HepG2 (cell line): ENCODE results near the gene SH3PXD2A. TPM values are rescaled to one million over a fixed set of nuclear protein-coding genes. Genes with fewer than 3 reads are reported as not detected.

Experiments used
- HOXA5 ChIP-seq: sonication (generic); formaldehyde crosslinking; IDR thresholded peaks from 2 replicates; pipeline ENCODE4 v1.4.0; 2020; ENCODE audit warnings: missing genetic modification reagents
- IRF2 ChIP-seq: IDR thresholded peaks from 2 replicates; pipeline ENCODE4 v1.6.1; 2018; ENCODE audit warnings: missing genetic modification reagents, missing compliant biosample characterization
- ISL2 ChIP-seq: sonication (generic); formaldehyde crosslinking; IDR thresholded peaks from 2 replicates; pipeline ENCODE4 v1.5.0; 2020; ENCODE audit warnings: missing genetic modification reagents
- MTF2 ChIP-seq: sonication (generic); formaldehyde crosslinking; IDR thresholded peaks from 2 replicates; pipeline ENCODE4 v1.5.0; 2020; ENCODE audit warnings: missing genetic modification reagents, borderline replicate concordance
- NONO ChIP-seq, 2 experiments: fragments of 450-650 bp in 1 of 2; sonication (generic) in 1 of 2; formaldehyde crosslinking in 1 of 2; IDR thresholded peaks in 1 of 2; conservative IDR thresholded peaks in 1 of 2; 2 replicates each; pipeline versions ENCODE4 v1.6.1 to v1.8.0; 2017 to 2022; ENCODE audit warnings: mild to moderate bottlenecking in 1 of 2, missing genetic modification reagents in 1 of 2, moderate library complexity in 1 of 2
- NRL ChIP-seq: sonication (generic); formaldehyde crosslinking; IDR thresholded peaks from 2 replicates; pipeline ENCODE4 v1.5.0; 2020; ENCODE audit warnings: missing genetic modification reagents, mild to moderate bottlenecking, moderate library complexity, borderline replicate concordance
- PLRG1 ChIP-seq: fragments of 450-650 bp; conservative IDR thresholded peaks from 2 replicates; pipeline ENCODE4 v1.6.1; 2016
- POGZ ChIP-seq: sonication (generic); formaldehyde crosslinking; IDR thresholded peaks from 2 replicates; pipeline ENCODE4 v1.4.0; 2020; ENCODE audit warnings: mild to moderate bottlenecking, missing genetic modification reagents
- RCOR2 ChIP-seq: IDR thresholded peaks from 2 replicates; pipeline ENCODE4 v1.6.1; 2016; ENCODE audit warnings: missing biosample characterization, missing genetic modification reagents
- SMARCC2 ChIP-seq: fragments of 450-650 bp; IDR thresholded peaks from 2 replicates; pipeline ENCODE4 v1.6.1; 2017; ENCODE audit warnings: antibody characterized with exemption, mild to moderate bottlenecking
- SRSF4 ChIP-seq: fragments of 200-400 bp; formaldehyde crosslinking; IDR thresholded peaks from one replicate; pipeline ENCODE4 v1.6.1; 2018; ENCODE audit warnings: mild to moderate bottlenecking, low read depth, low read length, moderate library complexity; ENCODE audit not compliant: poor library complexity, severe bottlenecking
- ZFP36 ChIP-seq: fragments of 150-350 bp; IDR thresholded peaks from 2 replicates; pipeline ENCODE4 v1.6.1; 2018; ENCODE audit warnings: borderline replicate concordance, low read length, low read depth; ENCODE audit not compliant: partially characterized antibody
- ZNF256 ChIP-seq: sonication (generic); formaldehyde crosslinking; conservative IDR thresholded peaks from 2 replicates; pipeline ENCODE4 v1.4.0; 2020; ENCODE audit warnings: missing genetic modification reagents
- ZNF556 ChIP-seq: sonication (generic); formaldehyde crosslinking; IDR thresholded peaks from 2 replicates; pipeline ENCODE4 v1.4.0; 2020; ENCODE audit warnings: mild to moderate bottlenecking, missing genetic modification reagents, borderline replicate concordance
- ZNF607 ChIP-seq: sonication (generic); formaldehyde crosslinking; IDR thresholded peaks from 2 replicates; pipeline ENCODE4 v1.5.1; 2020; ENCODE audit warnings: missing genetic modification reagents, mild to moderate bottlenecking, borderline replicate concordance
- ZNF747 ChIP-seq: sonication (generic); formaldehyde crosslinking; IDR thresholded peaks from 2 replicates; pipeline ENCODE4 v1.8.1; 2023; ENCODE audit warnings: missing genetic modification reagents, mild to moderate bottlenecking, borderline replicate concordance
- polyA plus RNA-seq, 8 experiments: library from polyadenylated mRNA; depleted of rRNA in 3 of 8; stranded (reverse) in 7 of 8; unstranded in 1 of 8; fragments of >200 nt; fragmentation: Illumina TruSeq in 4 of 8; extraction: Trizol in 4 of 8; gene quantifications; 2 replicates each; pipeline versions ENCODE4 v1.2.1 to v1.2.3, GENCODE V29; 2011 to 2016; ENCODE audit warnings: low read depth in 4 of 8, missing spikeins in 1 of 8, mixed read lengths in 1 of 8; ENCODE audit not compliant: insufficient read depth in 1 of 8
- total RNA-seq, 5 experiments: library from RNA; depleted of rRNA; stranded (reverse); fragments of >200 nt; fragmentation: Illumina TruSeq; extraction: Trizol; gene quantifications; 2 replicates each; pipeline ENCODE4 v1.2.3, GENCODE V29; 2016; ENCODE audit warnings: low read depth in 1 of 5
- TF ChIP-seq, protein P1 (sequence below): sonication (generic); formaldehyde crosslinking; IDR thresholded peaks from 2 replicates; pipeline ENCODE4 v1.5.0; 2020; ENCODE audit warnings: mild to moderate bottlenecking, missing genetic modification reagents
- TF ChIP-seq, protein P2 (sequence below): sonication (generic); formaldehyde crosslinking; IDR thresholded peaks from 2 replicates; pipeline ENCODE4 v1.5.0; 2020; ENCODE audit warnings: mild to moderate bottlenecking, missing genetic modification reagents

Gene SH3PXD2A
- total and polyA plus RNA-seq, 2 of the 13 experiments (the other 11 are each of a cell fraction or from before 2014, with no cell fraction given): 11.1 to 11.3 TPM

DNA sequence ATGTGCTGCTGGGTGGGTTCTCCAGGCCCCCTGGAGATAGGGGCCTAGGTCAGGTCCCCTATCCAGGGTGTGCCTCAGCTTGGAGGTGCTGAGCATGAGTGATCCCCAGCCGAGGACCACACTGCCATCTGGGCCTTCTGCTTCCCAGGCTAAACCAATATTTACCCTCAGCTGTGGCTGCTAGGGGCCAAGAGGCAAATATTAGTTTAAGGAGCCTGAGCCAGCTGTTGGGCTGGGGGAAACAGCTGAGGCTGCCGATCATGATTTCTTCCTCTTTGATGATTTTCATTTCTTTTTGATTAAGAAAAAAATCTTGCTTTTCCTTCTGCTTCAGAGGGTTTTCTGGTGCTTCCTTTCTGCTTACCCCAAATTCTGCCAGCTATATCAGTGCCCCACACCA, 278.5 kb downstream of the SH3PXD2A start (continued):
- TF ChIP-seq ZNF556 (CRISPR knock-in tag) (no peak), ZNF607 (CRISPR knock-in tag) (no peak), ISL2 (peak; percentile 57; the same call in 1 of the 2 replicates), ZNF256 (CRISPR knock-in tag) (no peak), SMARCC2 (no peak), PLRG1 (no peak), SRSF4 (no peak), NRL (CRISPR knock-in tag) (no peak), ZNF747 (CRISPR knock-in tag) (no peak), MTF2 (no peak), RCOR2 (CRISPR knock-in tag) (0 out of 2 replicates have a peak, but pooled peaks have one; percentile 64), ZFP36 (no peak), NONO (IDR thresholded peaks at IDR 0.05) (no peak), NONO (CRISPR knock-in tag; conservative IDR thresholded peaks at IDR 0.05) (0 out of 2 replicates have a peak, but pooled peaks have one; percentile 55), POGZ (CRISPR knock-in tag) (no peak), IRF2 (CRISPR knock-in tag) (peak; percentile 83; the same call in 1 of the 2 replicates), HOXA5 (CRISPR knock-in tag) (no peak)
- TF ChIP-seq, protein P1, sequence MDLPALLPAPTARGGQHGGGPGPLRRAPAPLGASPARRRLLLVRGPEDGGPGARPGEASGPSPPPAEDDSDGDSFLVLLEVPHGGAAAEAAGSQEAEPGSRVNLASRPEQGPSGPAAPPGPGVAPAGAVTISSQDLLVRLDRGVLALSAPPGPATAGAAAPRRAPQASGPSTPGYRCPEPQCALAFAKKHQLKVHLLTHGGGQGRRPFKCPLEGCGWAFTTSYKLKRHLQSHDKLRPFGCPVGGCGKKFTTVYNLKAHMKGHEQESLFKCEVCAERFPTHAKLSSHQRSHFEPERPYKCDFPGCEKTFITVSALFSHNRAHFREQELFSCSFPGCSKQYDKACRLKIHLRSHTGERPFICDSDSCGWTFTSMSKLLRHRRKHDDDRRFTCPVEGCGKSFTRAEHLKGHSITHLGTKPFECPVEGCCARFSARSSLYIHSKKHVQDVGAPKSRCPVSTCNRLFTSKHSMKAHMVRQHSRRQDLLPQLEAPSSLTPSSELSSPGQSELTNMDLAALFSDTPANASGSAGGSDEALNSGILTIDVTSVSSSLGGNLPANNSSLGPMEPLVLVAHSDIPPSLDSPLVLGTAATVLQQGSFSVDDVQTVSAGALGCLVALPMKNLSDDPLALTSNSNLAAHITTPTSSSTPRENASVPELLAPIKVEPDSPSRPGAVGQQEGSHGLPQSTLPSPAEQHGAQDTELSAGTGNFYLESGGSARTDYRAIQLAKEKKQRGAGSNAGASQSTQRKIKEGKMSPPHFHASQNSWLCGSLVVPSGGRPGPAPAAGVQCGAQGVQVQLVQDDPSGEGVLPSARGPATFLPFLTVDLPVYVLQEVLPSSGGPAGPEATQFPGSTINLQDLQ (CRISPR knock-in tag): no peak
- TF ChIP-seq, protein P2, sequence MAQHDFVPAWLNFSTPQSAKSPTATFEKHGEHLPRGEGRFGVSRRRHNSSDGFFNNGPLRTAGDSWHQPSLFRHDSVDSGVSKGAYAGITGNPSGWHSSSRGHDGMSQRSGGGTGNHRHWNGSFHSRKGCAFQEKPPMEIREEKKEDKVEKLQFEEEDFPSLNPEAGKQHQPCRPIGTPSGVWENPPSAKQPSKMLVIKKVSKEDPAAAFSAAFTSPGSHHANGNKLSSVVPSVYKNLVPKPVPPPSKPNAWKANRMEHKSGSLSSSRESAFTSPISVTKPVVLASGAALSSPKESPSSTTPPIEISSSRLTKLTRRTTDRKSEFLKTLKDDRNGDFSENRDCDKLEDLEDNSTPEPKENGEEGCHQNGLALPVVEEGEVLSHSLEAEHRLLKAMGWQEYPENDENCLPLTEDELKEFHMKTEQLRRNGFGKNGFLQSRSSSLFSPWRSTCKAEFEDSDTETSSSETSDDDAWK (CRISPR knock-in tag): no peak
